HT1080 (cell line): ENCODE data around the gene PPEF1. TPM values are rescaled to one million over a fixed set of nuclear protein-coding genes. Genes with fewer than 3 reads are reported as not detected.
A peak's percentile ranks its signal among the peaks of the same experiment; 100 is the strongest.
"Not testable (repeated sequence)": the region's sequence is repeated elsewhere in the genome, so short reads cannot be mapped to it uniquely, and the experiment has no call there.

Source experiments
- DNase-seq: peaks from one replicate; pipeline ENCODE4 v3.0.0-alpha.2; 2015; ENCODE audit warnings: low read depth
- total RNA-seq: library from RNA; depleted of rRNA; stranded (reverse); fragments of >200 nt; shearing (Covaris generic); gene quantifications from 2 replicates; pipeline ENCODE4 v1.2.3, GENCODE V29; 2014

The PPEF1 gene
- total RNA-seq, 1 experiment from 2014 or later: not detected

DNA sequence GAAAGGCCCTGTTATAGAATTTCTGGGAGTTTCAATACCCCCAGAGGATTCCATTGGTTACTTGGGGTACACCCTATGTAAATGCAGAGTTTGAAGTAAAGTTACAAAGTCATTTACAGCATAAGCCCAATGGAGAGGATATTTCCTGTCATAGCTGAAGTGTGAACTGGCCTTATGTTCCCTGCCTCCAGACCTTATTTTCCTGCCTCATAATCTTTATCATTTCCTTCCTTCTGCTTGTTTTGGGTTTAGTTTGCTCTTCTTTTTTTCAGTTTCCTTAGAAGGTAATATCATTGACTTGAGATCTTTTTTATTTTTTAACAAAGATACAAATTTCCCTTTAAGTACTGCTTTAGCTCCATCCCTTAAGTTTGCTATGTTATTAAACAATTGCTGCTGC is 85.4 kb downstream of the PPEF1 start:
- no peak for DNase-seq

DNA sequence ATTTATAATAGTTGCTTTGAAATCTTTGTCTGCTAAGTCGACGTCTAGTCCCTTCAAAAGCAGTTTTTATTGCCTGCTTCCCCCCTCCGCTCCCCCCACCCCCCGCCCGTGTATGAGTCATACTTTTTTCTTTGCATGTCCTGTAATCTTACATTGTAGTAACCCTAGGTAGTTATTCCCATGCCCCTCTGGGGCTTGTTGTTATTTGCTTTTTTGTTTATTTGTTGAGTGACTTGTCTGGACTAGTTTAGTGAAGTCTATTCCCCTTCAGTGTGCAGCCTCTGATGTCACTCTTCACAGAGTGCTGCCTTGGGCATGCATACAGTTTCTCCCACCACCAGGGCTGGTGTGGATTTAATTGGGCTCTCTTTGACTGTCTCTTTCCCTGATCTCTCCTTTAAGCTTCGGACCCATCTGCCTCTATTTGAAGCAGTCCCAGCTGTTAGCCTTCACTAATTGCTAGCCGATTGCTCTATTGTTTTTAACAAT is 86.2 kb downstream of the PPEF1 start:
- no peak for DNase-seq

DNA sequence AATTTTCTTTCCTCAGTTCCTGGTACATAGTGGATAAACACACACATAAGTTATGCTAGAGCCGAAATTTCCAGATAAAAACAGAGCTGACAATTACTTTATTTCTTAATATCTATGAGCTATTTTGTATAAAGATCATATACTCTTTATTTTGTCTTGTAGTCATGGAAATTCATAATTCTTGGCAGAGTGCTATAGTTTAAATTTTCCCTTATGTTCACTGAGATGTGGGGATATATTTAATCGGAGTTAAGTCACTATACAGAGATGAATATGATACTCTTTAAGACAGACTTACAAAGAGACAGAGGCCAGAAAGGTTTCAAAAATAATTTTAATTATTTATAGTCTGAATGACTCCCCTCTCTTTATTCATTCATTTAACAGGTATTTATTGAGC is 89.7 kb downstream of the PPEF1 start:
- no peak for DNase-seq

DNA sequence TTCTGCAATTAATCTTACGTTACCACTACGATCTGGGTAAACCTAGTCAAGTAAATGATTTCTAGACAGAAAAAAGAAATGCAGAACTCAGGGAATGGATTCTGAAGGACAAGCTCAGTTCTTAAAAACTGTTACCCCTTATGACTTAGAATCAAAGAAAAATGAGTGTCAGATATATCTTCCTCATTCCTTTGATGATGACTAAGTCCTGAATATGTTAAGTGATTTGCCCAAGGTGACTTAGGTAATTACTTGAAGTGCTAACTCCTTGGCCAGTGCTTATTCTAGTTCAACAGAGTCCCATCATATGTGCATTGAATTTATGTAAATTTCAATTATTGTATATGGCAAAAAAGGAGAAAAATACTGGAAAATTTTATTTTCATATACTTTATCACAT is 92.5 kb downstream of the PPEF1 start:
- no peak for DNase-seq

DNA sequence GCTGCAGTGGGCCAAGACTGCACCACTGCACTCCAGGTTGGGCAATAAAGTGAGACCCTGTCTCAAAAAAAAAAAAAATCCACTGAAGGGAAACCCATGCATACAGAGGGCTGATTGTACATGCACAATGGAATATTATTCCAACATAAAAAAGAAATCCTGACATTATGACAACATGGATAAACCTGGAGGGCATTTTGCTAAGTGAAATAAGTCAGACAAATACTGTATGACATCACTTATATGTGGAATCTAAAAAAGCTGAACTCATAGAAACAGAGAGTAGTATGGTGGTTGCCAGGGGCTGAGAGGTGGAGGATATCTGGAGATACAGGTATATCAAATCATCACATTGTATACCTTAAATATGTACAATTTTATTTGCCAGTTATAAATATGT is 102.2 kb downstream of the PPEF1 start:
- no peak for DNase-seq

DNA sequence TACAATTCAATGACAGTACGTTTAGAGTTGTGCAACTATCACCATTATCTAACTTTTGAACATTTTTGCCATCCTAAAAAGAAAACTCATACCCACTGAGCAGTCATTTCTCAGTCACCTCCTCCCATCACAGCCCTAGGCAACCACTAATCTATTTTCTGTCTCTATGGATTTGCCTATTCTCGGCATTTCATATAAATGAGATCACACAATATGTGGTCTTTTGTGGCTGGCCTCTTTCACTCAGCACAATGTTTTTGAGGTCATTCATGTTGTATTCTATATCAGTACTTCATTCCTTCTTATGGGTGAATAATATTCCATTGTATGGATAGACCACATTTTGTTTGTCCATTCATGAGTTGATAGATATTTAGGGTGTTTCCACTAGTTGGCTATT is 103.0 kb downstream of the PPEF1 start:
- no peak for DNase-seq

DNA sequence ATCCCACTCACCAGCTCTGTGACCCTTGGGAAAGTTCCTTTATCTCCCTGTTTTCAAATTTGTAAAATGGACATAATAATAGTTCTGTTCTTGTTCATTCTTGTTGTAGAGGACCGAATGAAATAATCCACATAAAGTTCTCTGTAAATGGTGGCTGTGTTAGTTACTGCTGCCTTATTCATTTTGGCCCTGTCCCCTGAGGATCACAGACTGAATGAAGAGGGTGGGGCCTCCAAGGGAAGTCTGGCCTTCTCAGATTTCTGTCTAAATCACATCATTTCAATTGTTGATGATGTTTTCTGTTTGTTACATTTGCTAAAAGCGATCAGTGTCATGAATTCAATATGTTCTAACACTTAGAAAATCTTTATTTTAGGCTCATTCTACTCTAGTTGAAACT is 117.9 kb downstream of the PPEF1 start:
- DNase-seq: no peak

DNA sequence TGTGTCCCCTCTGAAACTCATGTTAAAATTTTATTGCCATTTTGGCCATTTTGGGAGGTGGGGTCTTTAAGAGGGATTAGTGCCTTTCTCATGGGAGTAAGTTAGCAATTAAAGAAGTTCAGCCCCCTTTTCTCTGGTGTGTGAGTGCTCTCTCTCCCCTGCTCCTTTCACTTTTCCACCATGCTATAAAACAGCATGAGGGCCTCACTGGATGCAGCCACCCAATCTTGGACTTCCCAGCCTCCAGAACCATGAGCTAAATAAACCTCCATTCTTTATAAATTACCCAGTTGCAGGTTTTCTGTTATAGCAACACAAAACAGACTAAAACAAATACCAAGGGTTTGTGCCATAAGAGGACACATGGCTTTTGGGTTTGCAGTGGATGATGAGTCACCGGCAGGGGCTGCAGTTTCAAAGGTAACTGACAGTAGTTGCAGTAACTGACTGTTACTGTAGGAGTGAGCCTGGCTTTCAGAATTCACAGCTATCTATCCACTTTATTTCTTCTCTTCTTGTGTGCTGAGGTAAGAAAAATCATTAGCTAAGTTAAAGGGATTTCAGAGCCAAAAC is 121.5 kb downstream of the PPEF1 start:
- peak; percentile 24 for DNase-seq

DNA sequence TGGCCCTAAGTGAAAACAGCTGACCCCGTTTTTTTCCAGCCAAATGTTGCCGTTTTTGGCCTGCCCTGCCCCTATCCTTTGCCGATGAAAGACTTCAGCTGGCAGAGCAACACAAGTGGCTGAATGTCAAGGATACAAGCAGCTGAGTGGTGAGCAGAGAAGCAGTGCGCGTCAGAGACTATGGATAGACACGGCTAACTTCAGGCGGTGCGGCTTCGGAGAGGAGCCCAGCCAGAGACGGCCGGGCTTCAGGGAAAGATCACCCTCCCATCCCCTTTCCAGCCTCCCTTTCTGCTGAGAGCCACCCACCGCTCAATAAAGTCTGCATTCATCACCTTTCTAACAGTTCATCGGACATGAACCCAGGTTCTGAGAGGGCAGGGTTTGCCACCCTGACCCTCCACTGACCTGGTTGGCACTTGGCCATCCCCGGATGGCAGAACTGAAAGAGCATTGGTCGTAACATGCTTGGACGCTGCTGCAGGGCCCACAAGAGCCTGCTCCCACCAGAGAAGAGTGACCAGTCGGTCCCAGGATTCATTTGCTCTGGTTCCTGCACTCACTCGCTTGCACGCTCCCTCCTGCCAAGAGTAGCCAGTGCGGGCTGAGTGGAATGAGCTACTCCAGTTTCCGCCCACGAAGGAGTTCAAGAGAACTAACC is 125.8 kb downstream of the PPEF1 start:
- no peak for DNase-seq

DNA sequence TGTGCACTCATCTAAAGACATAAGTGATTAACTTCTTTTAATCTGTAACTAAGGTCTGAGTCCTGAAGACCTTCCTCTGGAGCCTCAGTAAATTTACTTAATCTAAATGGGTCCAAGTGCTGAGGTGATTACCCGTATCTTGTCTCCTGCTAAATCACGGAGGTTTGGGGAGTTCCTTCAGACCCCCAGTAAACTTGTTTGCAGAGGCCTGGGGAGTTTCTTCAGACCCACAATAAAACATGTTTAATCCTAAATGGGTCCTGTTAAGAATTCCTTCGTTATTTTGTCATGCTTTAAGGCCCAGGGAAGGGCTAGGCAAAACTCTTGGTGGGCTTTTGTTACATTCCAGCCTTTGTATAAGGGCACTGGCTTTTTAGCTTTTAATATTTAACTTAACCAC is 140.5 kb downstream of the PPEF1 start:
- not testable (repeated sequence) for DNase-seq

DNA sequence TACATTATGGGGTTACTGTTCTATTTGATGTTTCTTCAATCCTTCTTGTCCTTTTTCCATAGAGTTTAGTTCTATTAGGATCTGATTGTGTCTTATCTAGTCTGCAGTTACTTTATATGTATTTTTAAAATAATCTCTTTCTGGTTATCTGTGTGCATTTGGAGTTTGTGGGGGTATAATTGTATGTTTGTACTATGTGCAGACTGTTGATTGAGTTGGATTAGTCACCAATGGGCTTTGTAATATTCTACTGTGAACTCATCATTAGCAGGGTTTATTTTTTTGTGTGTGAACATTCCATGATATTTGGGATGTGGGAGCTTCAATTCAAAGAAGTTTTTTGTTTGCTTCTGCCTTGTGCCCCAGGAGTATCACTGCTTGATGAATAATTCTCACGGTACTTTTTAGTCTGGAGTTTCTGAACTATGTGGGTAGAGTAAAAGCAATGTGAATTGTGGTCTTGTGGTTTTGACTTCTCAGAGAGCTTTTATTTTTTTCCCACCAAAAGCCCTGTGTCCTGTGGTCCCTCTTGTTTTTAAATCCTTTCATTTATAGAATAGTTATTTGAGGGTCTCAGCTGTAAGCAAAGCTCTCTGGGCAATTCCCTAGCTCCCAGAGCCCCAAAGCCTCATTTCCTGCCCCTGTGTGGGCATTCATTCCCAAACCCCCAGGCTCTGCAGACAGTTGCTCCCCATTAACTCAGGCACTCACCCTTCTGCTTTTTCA is 148.6 kb downstream of the PPEF1 start:
- peak; percentile 72 for DNase-seq

DNA sequence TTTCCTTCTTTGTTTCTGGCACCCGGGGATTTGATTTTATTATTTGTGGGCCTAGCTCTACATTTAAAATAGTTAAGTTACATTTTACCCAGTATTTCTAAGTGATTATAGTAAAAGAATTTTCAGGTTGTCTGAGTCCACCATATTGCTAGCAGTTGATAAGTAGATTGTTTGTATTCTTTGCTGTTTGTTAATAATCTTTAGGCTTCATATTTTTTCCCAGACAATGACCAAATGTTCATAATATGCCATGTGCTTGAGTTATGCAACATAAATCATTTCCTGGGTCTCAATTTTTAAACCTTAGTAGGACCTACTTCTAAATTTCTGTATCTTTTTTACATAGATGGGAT is 149.2 kb downstream of the PPEF1 start:
- DNase-seq: no peak

DNA sequence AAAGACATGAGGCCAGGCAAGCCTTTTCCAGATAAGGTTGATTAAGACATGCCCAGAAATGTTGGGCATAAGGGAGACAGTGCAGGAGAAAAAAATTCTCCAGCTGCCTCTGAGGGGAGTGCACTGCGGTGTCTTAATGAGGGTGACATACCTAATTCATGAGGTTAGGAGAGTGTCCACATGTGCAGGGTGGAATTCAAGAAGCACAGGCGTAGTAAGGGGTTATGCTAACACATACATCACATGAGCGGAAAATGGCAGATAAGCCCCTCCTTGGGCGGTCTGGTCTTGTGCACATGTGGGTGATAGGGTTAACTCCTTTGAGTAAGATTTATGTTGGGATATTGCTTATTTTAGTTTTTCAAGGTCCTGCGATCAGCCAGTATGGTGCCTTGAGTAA is 154.1 kb downstream of the PPEF1 start:
- DNase-seq: no peak

DNA sequence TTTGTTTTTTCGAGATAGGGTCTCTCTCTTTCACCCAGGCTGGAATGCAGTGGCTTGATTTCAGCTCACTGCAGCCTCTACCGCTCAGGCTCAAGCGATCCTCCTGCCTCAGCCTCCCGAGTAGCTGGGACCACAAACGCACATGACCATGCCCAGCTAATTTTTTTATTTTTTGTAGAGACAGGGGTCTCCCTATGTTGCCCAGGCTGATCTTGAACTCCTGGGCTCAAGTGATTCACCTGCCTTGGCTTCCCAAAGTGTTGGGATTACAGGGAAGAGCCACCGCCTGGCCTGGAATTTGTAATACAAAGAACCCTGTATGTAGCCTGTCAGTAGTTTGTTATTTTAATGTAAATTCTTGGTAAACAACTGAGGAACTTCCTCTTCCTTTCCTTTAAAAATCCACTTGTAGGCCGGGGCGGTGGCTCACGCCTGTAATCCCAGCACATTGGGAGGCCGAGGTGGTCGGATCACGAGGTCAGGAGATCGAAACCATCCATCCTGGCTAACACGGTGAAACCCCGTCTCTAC is 157.0 kb downstream of the PPEF1 start:
- no peak for DNase-seq

DNA sequence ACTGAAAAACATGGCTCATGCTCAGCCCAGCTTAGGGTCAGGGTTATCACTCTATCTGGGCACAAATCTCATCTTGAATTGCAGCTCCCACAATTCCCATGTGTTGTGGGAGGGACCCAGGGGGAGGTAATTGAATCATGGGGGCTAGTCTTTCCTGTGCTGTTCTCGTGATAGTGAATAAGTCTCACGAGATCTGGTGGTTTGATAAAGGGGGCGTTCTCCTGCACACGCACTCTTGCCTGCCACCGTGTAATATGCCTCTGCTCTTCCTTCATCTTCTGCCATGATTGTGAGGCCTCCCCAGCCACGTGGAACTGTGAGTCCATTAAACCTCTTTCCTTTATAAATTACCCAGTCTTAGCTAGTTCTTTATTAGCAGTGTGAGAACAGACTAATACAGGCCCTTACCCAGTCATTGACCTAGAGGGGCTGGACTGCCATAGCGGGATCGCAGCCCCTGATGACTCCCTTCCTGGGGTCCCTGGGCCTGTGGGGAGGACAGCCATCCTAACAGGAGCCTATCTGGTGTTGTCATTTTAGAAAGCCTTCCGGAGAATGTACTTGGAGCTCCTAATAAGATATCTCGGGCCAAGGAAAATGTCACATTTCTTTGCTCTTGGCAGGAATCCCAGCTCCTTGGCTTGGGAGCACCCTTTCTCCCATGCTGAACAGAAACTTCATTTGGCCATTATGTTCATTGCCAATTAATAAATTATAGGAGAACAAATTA is 163.9 kb downstream of the PPEF1 start:
- no peak for DNase-seq

DNA sequence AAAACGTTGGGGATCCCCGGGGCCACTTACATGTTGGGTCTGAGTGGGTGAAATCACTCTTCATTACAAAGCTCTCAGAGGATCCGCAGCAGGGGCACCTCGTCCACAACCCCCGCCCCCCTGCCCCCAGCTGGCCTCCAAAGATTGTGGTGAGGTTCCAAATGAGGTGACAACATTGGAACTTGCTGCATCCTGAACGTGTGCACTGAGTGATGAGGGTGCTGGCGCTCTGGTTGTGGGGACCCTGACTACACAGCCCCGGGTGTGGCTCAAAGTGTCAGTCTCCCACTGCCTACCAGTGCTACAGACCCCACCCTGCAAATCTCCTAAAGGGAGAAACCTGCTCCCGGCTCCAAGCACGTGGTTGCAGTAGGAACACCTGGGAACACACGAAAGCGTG is 164.5 kb downstream of the PPEF1 start:
- DNase-seq: no peak

DNA sequence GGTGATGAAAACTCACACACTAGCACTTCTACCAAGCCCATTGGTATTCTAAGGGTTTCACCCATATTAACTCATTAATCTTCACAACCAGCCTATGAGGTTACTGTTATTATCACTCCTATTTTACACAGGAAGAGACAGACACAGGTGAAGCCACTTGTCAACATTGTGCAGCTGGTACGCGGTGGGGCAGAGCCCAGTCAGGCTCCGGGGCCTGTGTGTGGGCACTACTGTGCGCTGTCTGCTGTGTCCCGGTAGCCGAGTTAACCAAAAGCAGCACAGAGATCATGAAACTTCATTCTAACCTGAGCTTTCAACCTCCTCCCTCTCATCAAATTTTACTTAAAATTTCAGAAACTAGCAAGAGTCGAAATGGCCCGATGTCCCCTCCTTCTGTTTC is 165.2 kb downstream of the PPEF1 start:
- no peak for DNase-seq

DNA sequence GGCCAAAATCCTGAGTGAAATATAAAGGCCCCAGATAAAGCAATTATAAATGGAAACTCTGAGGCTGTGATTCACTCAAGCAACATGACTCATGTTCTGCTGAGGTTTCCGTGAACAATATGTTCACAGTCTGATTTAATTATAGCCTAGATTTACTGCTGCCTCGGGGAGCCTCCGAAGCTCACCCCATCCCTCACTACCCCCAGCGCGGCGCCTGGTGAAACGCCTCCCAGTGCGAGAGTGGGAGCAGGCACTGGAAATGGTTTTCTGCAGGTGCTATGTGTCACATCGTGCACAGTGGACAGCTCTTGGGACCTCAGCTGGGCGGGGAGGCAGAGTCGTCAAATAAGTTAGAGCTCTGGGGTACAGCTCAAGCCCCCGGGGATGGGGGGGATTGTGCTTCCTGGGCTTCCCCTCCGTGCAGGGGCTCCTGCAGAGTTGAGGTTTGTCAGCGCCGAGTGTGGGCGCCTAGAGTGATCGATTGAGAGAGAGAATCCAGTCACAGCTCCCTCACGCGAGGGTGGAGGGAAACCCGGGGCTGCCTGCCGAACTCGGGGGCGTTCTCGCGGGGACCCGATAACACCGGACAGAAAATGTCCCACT is 165.8 kb downstream of the PPEF1 start:
- peak; percentile 82 for DNase-seq

DNA sequence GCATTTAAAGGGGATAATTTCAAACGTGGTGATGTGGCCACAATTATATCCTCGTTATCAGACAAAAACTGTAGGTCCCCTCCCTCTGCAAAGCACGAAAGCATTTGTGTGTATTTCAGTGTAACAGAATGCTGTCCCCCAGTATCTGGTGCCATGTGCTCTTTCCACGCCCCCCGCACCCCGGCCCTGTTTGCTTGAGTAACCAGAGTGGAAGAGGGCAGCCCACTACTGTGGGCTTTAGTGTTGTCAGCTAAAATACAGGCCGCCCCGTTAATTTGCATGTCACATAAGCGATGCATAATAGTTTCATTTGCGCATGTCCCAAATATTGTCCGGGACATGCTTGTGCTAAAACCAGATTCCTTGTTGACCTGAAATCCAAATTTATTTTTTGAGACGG is 166.4 kb downstream of the PPEF1 start:
- no peak for DNase-seq

DNA sequence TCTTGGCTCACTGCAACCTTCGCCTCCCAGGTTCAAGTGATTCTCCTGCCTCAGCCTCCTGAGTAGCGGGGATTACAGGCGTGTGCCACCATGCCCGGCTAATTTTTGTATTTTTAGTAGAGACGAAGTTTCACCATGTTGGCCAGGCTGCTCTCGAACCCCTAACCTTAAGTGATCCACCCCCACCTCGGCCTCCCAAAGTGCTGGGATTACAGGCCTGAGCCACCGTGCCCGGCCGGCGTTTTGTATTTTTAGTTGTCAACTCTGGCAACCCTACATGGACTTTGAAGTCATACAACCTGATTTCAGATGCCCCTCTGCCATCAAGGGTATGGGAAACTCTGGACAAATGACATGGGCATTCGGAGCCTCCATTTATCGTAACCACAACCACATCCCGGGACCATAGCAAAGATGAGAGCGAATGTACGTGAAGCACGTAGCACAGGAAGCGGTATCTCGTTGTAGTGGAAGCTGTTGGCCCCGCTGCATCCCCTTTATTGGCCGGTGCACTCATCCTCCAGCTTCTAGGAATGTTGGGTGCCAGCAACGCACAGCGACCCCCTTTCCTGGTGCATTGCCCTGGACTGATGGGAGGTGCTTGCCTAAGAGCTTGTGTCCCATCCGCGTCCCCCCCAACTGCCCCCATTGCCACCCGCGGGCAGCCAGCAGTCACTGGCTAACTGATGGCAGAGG is 167.3 kb downstream of the PPEF1 start:
- no peak for DNase-seq
